AG04449 (cell line): Measurements from ENCODE around the gene IL5RA.

Experiments used
- CTCF ChIA-PET: fragments of 350-600 bp; formaldehyde crosslinking; extraction: SDS; loops from one replicate; lab custom pipeline; 2021; ENCODE audit warnings: antibody characterized with exemption; lab: Yijun Ruan, JAX
- POLR2A ChIA-PET: fragments of 400-600, 350-600 bp; formaldehyde crosslinking; extraction: SDS; loops from one replicate; lab custom pipeline; 2020; ENCODE audit warnings: antibody characterized with exemption, inconsistent platforms; lab: Yijun Ruan, JAX
- DNase-seq: peaks from one replicate; pipeline ENCODE4 v3.0.0-alpha.2; 2010; ENCODE audit warnings: low read depth, low spot score
- H3K4me3 ChIP-seq: 2 replicates; pipeline ENCODE4 v1.5.1; 2011; ENCODE audit warnings: low read depth, mild to moderate bottlenecking, control low read depth, low read length
- TF ChIP-seq, protein P1 (sequence below): IDR thresholded peaks from one replicate; pipeline ENCODE4 v1.5.1; 2011; ENCODE audit warnings: mild to moderate bottlenecking, moderate library complexity, low read length, control low read depth, inconsistent platforms; ENCODE audit not compliant: insufficient read depth; ENCODE audit errors: missing control alignments

IL5RA gene

GRCh38 chr3:3110299-3110630 is at the start of gene IL5RA:
TSS of gene IL5RA (minus strand) at chr3:3110374. CDS start at chr3:3104984, 5,390 bp downstream.
- CTCF ChIA-PET: no interaction called here
- H3K4me3 ChIP-seq: no peak within 1 kb of the TSS
- TF ChIP-seq, protein P1, sequence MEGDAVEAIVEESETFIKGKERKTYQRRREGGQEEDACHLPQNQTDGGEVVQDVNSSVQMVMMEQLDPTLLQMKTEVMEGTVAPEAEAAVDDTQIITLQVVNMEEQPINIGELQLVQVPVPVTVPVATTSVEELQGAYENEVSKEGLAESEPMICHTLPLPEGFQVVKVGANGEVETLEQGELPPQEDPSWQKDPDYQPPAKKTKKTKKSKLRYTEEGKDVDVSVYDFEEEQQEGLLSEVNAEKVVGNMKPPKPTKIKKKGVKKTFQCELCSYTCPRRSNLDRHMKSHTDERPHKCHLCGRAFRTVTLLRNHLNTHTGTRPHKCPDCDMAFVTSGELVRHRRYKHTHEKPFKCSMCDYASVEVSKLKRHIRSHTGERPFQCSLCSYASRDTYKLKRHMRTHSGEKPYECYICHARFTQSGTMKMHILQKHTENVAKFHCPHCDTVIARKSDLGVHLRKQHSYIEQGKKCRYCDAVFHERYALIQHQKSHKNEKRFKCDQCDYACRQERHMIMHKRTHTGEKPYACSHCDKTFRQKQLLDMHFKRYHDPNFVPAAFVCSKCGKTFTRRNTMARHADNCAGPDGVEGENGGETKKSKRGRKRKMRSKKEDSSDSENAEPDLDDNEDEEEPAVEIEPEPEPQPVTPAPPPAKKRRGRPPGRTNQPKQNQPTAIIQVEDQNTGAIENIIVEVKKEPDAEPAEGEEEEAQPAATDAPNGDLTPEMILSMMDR: no peak
- DNase-seq: no peak
- POLR2A ChIA-PET: no interaction called here

DNA sequence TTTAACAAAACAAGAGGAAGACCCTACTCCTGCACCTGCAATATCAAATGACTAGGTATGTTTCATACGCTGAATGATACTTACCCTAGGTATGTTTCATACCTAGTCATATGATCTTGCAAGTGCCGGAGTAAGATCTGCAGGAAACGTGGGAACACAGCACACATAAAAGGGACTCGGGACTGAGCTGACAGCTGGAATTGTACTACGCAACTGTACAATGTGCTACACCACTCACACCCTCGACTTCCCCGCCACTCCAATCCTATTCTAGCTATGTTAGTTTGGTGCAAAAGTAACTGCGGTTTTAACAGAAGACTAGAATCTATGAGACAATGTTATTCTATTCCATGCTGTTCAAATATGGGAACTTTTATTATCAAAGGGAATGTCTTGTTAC is 47.3 kb upstream of the IL5RA start:
- no peak for DNase-seq
- ChIA-PET POLR2A (no interaction called here), CTCF (interaction anchor here (1.2 to 10.6 kb wide), 2 partner anchors 15 to 22 kb away, joined by 4 to 80 read pairs; no protein-coding TSS in a partner anchor)
- no peak overlapping the region for H3K4me3 ChIP-seq
- TF ChIP-seq, protein P1: no peak

GRCh38 chr3:3154879-3155610 is 44.9 kb upstream of the IL5RA start:
- CTCF ChIA-PET: interaction anchor here (1.1 to 10.6 kb wide), 3 partner anchors 8 to 25 kb away, joined by 3 to 80 read pairs (median 14); partner anchors contain the start of gene CRBN
- no peak for DNase-seq
- POLR2A ChIA-PET: no interaction called here
- TF ChIP-seq, protein P1: no peak
- H3K4me3 ChIP-seq: no peak overlapping the region

- H3K4me3 ChIP-seq: no peak overlapping the region
- DNase-seq: no peak
- POLR2A ChIA-PET: no interaction called here
- CTCF ChIA-PET: interaction anchor here (1.0 kb wide), 1 partner anchor 17 kb away, joined by 5 read pairs; no protein-coding TSS in a partner anchor
- TF ChIP-seq, protein P1: no peak
These were observed 41.3 kb upstream of the IL5RA start for GRCh38 chr3:3151513-3151912.

- TF ChIP-seq, protein P1: no peak
- ChIA-PET CTCF (no interaction called here), POLR2A (no interaction called here)
- no peak for DNase-seq
- H3K4me3 ChIP-seq: no peak overlapping the region
These were observed 39.4 kb upstream of the IL5RA start for GRCh38 chr3:3149560-3149959.

DNA sequence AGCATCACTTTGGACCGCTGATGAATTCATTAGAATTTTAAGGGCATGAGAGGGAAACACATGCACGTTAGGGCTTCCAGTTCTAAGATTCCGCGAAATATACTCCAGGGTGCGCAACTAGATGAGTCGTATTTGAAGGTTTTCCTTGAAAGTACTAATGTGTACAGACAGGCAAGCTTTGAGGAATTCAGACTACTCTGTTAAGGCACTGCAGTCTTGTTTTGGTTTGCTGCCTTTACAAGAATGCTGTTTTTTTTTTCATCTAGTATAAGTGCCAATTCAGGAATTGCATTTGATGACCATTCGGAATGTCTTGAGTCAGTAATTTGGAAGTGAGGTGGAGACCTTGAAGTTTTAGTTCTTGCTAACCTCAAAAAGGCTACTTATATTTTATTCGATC is 35.7 kb upstream of the IL5RA start:
- POLR2A ChIA-PET: no interaction called here
- TF ChIP-seq, protein P1: no peak

More for the DNA sequence above, 35.7 kb upstream of the IL5RA start:
- H3K4me3 ChIP-seq: no peak overlapping the region
- CTCF ChIA-PET: no interaction called here
- DNase-seq: no peak
